ENCODE measurements around the gene BUB1B.

BUB1B gene

DNA sequence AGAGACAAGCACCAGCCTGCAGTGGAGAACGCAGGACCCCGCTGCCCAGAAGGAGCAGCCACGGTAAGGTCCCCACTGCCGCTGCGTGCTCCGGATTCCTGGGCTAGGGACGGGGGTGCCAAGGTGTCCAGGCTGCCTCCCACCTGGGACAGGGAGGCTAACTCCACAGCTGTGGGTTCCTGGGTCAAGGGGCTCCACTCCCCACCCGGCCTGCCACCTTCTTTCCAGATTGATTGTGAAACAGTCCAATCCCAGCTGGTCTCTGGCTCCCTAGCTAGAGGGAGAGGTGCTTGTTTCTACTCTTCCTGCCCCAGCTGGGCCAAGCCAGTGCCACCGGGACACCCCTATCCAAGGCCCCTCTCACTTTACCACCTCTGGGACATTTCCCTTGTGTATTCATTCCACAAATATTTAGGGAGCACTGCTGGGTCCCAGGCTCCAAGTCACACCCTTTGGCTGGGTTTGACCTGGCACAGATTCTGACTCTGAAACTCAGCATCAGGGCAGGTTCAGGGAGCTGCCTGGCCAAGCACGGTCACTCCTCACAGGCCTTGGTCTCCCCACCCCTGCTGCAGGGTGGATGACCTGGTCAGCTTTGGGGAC, 79.9 kb downstream of the BUB1B start:
- DNase-seq (ENCODE audit: low read depth, low spot score): no peak

DNA sequence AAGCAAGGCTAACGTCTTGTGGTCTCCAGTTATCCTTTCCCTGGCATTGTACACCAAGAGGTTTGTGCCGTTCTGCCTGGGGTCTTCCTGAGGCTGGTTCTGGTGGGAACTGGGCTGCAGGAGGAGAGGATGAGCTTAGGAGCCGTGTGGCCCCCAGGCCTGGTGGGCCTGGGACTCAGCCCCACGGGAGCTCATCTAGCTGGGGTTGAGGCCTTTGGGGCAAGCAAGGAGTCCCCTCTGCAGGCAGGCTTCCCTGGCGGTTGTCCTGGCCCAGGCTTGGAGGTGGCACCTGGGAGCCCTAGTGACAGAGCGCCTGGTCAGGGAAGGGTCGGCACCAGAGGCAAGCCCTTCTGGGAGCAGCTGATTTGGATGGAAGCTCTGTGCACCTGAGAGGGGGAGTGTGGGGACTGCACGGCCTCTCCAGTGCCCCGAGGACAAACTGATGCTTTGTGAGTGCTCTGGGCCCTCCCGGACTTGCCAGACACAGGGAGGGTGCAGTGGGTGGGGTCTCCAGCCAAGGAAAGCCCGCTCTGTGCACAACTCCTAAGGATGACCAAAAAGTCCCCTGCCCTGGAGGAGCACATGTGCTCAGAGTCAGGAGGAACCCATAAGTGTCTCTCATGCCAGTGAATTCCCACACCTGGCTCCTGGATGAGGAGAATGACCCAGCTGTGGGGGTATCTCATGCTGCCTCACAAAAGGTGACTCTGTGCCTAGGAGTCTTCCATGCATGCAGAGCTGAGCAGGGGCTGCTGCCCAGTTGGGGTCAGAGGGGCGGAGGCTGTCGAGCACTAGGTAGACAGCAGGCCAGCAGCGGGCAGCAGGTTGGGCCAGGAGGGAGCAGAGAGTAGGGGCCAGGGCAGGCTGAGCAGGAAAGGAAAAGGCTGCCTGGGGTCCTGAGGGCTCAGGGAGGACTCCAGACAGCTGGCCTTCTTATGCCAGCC, 80.7 kb downstream of the BUB1B start:
- no peak for DNase-seq (ENCODE audit: low read depth, low spot score)

DNA sequence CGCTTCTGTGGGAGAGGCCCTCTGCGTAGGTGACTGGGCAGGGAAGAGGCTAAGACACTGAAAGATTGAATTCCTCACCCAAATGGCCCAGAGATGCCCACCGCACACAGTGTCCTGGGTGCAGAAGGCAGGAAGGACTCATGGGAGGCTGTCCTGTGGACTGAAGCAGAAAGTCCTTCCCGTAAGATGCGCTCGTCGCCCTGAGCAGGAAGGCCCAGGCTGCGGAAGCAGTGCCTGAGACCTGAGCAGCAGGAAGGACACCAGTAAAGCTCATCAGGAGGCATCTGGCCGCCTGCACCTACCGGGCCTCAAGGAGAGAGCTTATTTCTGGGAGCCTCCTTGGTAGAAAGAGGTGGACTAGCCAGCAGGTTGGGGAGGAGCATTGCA, 81.3 kb downstream of the BUB1B start:
- DNase-seq (ENCODE audit: low read depth, low spot score): no peak

DNA sequence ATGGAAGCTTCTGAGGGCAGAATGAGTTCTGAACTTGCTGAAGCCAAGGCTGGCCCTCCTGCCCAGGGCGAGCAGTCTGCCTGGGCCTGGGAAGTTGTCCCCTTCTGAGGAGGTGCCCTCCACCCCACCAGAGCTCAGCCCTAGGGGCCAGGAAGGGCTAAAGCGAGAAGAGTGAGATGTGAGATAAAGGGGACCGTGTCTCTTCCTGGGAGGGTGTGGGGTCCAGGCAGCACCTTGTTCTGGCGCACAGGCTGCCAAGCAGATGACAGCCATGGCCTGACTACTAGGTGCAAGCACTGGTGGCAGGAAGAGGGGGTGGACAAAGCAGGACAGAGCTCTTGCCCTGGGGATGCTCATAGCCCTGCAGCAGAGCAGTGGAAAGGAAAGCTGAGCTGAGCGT, 81.7 kb downstream of the BUB1B start:
- DNase-seq (ENCODE audit: low read depth, low spot score): no peak

DNA sequence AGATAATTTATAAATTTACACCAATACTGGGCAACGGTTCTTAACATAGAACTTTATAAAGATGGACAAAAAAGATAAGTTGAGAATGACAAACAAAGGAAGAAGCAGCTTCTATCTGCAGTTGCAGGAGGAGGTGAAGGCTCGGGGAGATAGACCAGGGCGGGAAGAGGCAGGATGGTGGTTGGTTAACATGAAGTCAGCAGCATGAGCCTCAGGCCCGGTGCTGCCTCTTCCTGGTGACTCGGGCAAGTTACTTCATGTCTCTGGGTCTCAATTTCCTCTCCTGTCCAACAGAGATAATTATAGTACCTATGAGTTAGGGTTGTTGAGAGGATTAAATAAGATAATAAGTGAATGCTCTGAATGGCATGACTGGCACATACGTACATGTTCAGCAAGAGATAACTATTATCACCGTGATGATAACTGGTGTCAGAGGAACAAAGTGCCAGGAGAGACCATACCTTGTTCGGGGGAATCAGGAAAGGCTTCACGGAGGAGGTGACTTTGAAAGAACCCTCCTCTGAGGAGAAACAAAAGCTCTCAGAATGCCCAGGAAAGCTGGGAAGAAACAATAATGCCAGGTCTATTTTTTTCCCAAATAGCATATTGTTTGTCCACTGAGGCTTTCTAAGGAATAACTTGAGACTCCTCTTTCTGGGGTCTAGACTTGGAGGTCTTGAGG, 82.4 kb downstream of the BUB1B start:
- DNase-seq (ENCODE audit: low read depth, low spot score): no peak

DNA sequence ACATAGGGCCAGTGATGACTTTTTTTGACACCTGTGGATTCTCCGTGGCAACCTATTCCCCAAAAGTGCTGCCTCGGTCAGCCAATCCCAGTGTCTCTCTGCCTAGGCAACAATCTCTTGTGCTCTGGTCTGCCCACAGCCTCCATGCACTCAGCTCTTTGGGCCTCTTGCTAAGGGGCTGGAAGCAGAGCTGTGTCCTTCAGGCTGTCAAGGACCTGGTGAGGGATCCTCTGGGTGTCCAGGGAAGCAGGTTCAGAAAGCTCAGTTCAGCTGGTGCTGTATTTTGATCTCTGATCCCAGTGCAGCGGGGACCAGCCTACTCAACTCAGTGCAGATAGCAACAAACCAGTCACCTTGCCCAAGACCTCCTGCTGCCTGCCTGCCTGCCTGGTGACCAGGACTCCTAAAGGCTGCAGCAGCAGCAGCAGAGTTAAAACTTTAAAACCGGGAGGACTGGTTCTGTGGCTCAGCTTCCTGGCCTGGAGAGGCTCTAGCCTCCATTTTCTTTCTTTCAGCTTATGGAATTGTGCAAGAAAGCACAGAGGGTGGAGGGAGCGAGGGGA, 84.2 kb downstream of the BUB1B start:
- DNase-seq (ENCODE audit: low read depth, low spot score): no peak

DNA sequence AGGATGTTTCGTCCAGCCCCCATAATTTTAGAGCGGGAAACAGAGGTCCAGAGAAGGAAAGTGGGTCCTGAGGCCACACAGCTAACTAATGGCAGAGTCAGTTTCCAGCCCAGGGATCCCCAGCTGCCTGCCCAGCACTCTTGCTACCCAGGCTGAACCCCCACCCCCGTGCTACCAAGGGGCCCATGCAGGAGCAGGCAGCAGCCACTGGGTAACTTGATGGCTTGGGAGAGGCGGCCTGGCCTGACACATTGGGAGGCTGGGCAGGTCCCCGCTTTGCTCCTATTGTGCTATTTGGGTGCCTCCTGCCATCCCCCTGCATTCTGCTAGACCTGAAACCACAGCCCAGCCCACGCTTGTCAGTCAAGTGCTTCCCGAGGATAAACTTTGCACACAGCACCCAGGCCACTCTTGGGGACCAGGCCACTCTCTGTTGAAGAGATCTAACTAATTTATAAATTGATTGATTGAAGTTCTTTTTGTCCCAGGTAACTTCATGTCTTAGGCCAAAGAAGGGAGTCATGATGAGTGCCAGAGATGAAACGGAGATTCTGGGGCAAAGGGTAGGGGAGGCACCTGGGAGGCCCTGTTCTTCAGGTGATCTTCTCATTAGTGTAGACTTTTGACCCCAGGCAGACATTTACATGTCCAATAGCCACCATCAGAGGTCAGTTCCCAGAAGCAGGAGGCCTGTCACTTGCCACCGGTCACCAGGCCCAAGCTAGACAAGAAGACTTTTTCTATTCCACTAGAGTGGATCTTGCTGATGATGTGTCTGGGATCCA, 85.0 kb downstream of the BUB1B start:
- no peak for DNase-seq (ENCODE audit: low read depth, low spot score)

DNA sequence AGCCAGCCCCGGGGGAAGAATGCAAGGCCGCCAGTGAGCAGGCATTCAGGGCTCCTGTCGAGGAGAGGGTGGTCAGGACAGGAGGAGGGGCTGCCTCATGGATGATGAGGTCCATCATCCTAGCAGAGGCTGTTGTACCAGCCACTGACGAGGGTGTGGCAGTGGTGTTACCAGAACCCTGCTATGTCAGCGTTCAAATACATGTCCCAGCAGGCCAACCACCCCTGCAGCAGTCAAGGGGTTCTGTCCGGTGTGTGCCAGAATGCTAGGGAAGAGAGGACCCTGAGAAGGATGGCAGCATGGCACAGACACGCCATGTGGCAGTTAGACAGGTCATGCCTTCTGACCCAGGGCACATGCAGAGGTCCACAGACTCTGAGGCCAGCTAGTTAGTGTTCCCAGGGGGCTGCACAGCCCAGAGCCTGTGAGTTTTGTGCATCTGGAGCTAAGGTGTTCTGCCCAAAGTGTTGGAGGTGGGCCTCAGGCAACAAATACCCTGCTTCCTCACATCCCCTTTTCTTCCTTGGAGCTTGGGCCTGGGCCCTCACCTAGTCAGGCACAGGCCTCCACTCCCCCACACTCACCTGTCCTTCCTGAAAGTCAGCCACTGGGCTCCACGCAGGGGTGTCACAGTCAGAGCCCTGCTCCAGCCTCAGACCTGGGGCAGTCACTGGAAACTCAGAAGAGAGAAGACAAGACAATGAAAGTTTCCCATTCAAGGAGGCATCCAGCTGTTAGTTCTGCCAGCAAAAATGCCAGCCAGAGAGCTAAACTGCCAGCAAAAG, 85.8 kb downstream of the BUB1B start:
- no peak for DNase-seq (ENCODE audit: low read depth, low spot score)

DNA sequence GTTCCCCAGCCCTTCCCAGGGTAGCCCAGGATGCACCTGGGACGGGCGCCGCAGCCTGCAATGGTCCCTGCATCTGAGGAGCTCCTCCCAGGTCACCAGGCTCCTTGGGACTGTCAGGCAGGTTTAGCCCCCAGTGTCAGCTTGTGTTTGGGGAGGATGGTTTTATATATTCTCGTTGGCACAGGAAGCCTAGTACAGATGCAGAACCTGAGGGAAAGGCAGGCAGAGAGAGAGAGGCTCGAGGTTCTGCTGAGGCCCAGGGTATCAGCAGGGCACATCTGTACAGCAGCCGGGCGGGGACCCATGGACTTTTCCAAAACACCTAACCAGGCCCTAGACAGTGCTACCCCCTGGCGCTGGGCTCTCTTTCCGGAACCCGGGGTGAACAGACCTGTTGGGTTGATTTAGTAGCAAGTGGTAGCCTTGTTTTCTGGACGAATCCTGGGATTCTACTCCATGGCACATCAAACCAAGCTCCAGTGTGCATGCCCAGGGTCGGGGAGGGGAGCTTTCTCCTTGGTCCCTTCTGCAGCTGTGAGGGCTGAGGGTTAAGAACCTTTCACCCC, 86.6 kb downstream of the BUB1B start:
- no peak for DNase-seq (ENCODE audit: low read depth, low spot score)

DNA sequence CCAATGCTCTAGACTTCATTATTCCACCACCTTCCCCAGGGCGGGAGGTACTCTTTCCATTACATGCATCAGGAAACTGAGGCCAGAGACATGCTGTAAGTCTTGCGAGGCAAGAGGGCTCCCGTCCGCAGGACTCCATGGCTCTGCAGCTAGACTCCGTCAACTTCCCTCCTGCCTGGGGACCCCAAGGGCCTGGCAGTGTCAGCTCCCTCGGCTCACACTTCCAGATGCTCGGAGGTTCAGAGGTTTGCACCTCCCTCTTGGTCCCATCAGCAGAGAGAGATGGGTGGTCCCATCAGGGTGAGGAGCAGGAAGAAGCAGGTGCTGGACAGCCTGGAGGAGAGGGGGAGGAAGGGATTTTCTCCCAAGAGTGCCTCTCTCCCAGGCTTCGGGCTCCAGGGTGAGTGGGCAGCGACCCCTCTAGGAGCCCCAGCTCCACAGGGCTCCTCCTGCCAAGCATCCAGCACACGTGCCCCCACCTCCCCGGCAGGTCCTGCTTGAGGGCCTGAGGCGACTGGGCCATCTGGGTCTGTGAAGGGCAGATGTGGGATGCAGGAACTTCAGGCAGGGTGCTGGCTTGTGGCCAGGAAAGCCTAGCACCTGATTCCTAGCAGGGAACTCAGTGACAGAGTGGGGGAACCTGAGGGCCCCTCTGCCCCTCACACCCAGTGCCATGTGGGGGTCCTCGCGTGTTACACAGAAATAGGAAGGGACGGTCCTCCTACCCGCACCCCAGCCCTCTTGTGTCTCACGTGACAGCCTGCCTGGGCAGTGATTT, 87.3 kb downstream of the BUB1B start:
- DNase-seq (ENCODE audit: low read depth, low spot score): no peak

DNA sequence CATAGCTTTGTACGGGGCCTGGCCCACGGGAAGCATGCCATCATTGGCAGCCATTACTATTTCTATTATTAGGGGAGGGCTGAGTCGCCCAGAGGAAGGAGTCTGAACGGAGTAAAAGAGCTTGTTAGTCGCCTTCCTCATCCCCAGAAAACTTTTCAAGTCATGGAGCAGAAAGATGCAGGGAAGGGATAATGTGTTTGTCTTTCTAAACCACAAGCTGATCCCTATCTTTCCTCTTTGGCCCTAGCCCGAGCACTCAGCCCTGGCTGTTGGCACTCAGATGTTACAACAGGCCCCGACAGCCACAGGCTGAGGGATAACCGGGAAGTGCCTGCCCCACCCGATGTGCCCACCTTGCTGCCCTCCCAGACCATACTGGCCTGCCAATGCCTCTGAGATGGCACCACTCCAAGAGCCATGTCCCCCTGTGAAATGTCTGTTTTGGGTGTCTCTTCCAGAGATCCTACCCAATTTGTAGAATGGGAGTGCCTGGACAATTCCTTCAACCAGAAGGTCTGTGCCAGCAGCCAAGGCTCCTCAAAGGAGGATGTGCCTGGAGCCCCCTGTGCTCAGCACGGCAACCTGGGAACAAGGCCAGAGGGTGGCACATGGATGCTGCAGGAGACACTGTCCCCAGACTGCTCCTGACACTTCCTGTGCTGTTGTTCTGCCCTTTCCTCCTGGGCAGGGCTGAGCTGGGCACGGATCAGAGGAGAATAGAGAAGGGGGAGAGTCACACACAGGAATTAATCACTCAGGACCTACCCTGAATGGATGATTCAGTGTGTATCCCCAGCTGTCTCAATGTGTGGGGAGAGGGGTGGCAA, 88.8 kb downstream of the BUB1B start:
- DNase-seq (ENCODE audit: low read depth, low spot score): no peak

DNA sequence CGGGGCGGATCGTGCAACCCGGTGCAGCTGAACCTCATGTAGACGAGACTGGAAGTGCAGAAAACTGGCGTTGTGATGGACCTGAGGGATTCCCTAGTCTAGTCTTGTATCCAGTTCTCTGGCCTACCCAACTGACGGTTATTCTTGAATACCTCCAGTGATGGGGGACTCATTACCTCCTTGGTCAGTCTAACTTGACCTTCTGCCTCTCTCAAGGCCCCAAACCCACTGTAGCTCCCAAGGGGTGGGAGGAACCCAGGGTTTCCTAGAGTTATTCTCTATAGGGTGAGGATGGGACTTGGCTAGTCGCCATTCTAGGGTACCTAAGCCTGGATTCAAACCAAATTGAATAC, 89.4 kb downstream of the BUB1B start:
- DNase-seq (ENCODE audit: low read depth, low spot score): no peak

DNA sequence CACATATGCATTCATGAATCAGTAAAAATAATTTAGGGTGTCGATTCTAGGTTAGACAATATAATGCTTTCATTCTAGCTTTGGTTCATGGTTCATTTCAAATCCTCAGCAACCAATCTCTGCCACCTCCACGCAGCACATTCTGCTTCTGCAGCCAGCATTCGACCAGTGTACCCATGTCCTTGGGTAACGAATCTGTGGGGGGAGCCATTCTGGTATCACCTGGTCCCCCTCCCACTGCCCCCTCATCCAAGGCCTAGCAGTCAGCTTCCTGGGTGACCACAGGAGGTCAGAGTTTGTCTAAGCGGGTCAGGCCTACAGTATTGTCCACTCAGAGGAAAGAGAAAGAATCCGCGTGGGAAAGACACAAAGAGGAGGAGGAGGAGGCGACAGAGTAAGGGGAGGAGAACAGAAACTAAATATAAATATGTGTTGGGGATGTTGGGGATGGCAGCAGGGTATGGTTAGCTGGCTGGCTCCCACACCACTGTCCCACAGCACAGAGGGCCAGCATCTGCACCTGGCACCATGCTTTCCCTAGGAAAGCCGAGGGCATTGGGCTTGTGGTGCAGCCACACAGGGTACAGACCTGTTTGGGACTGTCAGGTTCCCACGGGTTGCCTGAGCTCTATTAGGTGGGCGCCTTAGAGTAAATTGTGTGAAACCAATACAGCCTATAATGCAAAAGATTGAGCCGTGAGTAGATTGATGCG, 90.1 kb downstream of the BUB1B start:
- no peak for DNase-seq (ENCODE audit: low read depth, low spot score)

DNA sequence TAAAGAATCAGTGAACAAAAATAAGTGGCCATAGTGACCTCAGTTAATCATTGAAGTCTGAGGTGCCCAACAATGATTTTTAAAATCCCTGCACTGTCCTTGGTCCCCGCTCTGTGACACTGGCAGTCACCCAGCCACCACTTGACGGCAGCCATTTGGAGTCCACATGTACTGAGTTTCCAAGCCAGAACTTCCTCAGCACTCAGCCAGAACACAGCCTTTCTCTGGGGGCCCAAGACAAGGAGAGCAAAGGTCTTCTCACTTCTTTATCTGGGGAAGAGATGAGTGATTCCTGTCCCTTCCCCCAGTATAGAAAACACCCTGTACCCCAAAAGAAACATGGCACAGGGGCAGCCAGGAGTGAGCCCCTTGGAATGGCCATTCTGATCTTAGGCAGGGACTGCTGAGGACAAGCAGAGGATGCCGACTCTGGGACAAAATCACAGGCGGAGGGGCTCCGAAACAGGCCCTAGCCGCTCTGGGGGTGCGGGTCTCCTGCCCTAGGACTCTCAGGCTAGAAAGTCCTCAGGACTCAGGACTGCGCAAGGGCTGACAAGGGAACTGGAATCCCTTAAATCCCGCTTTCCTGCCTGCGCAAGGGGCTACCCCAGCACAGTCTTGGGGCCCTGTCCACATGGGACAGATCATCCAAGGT, 90.7 kb downstream of the BUB1B start:
- no peak for DNase-seq (ENCODE audit: low read depth, low spot score)

DNA sequence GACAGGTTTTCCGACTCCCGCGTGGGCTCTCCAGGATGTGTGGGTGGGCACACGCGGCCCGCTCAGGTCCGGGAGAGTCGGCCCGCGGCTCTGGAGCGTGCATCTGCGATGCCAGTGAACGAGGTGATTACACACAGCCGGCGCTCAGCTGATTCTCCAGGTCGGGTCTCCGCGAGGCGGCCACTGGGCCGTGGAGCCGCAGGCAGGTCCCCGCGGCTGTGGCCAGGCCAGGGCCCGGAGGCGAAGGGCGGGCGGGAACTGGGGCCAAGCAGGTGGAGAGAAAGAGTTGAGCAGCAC, 91.2 kb downstream of the BUB1B start:
- DNase-seq (ENCODE audit: low read depth, low spot score): no peak

DNA sequence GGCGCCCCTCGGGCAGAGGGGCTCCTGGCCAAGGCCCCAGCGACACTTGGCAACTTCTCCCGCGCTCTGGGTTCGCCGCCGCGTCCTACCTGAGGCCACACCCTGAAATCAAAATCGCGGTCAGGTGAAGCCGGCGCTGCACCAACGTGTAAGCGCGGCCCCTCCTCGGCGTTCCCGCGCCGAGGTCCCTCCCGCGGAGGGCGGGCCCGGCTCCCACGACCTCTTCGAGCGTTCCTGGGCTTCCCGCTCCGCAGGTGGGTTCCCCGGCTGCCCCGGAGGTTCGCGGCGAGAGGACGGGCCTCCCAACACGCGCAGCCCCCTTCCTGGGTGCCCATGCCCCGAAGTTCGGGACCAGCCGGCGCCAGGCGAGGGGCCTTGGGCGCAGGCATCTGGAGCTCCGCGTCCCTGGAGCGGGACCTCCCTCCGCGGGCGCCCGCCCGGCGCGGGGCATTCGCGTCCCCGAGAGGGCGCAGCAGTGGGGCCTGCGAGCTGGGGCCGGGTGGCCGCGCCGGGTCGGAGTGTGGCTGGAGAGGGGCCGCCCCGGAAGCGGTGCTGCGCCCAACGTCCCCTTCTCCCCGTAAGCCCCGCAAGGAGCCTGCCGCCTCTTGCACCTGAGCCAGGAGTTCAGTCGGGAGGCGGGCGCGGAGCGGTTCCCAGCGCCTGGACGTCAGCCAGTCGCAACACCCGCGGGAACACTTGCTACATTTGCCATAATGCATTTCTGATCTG, 91.7 kb downstream of the BUB1B start:
- no peak for DNase-seq (ENCODE audit: low read depth, low spot score)

DNA sequence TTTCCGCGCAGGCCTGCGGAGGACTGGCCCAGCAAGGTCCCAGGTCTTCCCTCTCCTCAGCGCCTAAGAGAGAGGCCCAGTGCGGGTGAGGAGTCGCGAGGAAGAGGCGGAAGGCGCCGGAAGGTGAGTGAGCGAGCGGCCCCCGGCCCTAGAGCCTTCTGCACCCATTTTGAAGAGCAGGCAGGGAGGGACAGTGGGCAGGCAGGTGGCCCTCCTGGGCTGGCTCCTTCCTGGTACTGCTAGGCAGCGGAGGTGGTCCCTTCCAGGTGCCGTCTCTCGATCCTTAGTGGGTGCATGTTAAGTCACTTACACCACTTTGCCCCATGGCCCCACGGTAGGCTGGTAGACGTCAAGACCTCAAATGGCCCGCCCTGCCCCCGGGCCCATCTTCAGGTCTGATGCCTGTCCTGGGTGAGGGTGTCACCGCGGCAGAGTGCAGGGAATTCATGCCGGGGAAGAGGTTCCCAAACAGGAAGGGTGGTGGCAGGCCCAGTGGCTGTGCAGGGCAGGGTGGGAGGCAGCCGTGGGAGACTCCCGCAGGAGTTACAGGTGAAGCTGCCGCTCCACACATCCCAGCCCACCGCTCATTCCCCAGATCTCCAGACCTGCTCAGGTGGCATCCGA, 92.4 kb downstream of the BUB1B start:
- no peak for DNase-seq (ENCODE audit: low read depth, low spot score)
